HG02678 (cell line): ENCODE results near the gene AUNIP.

ENCODE experiments used
- ATAC-seq: cut with Tn5 transposase; IDR thresholded peaks from one replicate; pipeline ENCODE4 v1.9.1; 2021; ENCODE audit warnings: mild to moderate bottlenecking, moderate library complexity; ENCODE audit not compliant: unreplicated experiment

AUNIP gene

GRCh38 chr1:25832336-25833037, 26.8 kb downstream of the AUNIP start:
- ATAC-seq: no peak

GRCh38 chr1:25831569-25832196, 27.6 kb downstream of the AUNIP start:
- no peak for ATAC-seq

DNA sequence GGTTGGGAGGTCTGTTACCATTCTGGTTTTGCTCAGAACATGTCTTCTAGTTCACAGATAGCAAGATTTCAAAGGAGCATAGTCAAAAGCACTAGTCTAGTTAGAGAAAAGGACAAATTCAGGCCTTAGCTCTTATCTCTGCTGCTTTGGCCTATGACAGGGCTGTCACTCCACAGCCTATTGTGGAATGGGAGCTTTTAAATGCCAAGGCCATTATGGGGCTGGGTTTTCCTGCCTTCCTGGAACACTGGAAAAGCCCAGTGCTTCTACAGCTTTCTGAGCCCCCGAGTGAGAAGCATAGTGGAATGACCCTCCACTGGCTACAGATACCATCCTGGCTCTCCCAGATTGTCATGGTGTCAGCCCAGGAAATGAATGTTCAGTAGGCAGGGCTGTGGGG, 30.2 kb downstream of the AUNIP start:
- no peak for ATAC-seq

GRCh38 chr1:25828491-25828890, 30.8 kb downstream of the AUNIP start:
- ATAC-seq: no peak

DNA sequence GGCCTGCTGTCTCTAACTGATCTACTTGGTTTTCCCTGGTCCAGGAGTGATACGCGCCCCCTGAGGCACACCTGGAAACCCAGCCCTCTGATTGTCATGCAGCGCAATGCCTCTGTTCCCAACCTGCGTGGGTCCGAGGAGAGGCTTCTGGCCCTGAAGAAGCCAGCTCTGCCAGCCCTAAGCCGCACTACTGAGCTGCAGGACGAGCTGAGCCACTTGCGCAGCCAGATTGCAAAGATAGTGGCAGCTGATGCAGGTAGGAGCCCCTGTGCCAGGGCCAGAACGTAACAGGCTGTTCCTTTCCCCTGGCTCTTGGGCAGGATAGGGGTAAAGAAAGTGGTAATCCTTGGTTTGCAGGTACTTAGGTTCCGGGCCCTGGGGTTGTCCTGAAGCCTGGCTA, 32.7 kb downstream of the AUNIP start:
- ATAC-seq: no peak

DNA sequence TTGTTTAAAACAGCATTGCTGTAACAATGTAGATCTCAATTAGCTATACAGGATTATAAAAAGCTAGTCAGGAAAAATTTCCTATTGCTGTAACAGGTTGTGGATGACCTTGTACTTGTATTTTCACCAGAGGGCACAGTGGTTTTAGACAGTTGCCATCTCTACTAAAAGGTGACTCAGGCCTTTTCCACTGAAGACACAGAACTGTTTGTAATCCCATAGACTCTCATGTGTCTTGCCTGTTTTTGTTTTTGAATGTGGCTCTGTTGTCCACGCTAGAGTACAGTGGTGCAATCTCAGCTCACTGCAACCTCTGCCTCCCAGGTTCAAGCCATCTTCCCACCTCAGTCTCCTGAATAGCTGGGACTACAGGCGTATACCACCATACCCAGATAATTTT, 33.7 kb downstream of the AUNIP start:
- ATAC-seq: no peak

DNA sequence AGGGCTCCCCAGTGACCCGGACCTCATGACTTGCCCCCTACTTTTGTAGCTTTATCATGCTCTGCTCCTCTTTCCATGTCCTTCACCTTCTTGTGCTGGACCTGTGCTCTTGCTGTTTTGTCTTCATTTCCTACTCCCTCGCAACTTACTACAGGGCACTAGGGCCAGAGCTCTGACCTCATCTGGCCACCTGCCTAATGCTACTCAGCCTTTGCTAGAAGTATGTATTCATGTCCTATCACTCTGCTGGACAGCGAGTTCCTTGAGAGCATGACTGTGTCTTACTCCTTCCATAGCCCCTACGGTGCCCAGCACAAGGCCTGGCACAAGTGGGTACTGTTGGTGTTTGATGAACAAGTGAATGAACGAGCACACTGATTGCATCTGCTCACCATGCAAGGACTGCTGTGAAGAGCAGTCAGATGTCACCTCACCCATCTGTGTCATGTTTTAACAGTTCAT, 37.6 kb downstream of the AUNIP start:
- no peak for ATAC-seq

DNA sequence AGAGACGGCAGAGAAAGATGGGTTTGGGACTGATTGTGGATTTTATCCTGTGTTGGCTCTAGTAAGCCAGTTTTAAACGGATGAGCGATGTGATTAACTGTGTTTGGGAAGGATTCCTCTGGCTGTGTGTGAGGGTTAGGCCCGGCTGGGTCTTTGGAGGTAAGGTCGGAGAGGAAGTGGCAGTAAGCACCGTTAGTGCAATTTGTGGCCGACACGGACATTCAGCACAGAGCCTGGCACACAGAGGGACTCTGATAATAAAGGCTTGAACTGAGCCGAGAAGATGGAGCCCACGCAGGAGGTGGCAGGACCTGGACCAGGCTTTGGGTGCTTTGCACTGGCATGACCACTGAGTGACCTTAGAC, 38.2 kb downstream of the AUNIP start:
- ATAC-seq: no peak

- ATAC-seq: peak; percentile 44
Observed at GRCh38 chr1:25820247-25821111, 38.8 kb downstream of the AUNIP start.

DNA sequence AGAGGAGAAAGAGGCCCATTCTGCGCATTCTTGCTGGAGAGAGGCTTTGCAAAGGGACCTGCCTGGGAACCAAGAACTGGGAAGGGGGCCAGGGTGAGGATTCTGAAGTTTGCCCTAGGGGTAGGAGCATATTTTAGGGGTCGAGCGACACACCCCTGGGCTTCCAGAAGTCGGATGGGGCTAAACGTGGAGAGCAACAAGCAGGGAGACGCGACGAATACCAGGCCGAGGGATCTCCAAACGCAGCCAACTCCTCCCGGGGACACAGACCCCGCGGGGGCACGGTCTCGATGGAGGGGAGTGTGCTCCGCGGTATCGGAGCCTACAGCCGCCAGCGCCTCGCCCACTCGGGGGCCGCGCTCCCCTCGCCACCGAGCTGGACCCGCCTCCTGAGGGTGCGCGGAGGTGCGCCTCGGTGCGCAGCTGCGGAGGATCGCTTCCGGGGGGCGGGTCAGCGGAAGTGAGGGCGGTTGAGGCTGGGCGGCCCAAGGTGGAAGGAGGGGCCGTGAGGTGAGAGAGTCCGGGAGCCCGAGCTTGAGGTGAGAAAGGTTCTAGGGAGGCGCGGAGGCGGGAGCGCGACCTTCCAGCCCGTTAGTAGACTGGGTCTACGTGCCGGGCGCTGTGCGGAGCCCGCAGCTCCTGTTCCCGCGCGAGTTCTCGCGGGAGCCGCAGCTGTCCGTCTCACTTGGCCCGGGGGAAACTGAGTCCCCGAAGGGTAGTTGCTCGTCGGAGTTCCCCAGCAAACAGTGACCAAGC, 39.6 kb downstream of the AUNIP start, which contains the start of gene MTFR1L:
Gene MTFR1L (plus strand): TSS at position 464 of the 756 bp plus-strand sequence. CDS start 3,151 bp downstream, outside the sequence.
- peak; percentile 89 for ATAC-seq

DNA sequence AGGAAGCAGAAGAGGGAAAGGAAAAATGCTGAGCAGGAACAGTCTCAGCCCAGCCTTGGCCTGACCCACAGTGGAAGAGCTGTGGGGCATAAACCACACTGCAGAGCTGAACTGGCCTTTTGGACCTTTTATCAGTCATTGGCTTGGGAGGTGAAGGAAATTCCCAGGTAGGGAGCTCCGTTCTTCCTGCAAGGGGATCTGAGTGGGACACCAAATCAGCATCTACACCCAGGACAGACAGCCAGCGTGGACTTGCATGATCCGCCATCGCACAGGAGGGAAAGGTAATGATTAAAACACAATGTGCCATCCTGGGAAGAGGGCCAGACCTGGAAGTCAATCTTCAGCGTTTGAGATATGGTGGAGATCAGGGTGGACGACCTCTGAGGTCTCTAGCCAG, 40.7 kb downstream of the AUNIP start:
- no peak for ATAC-seq

- ATAC-seq: no peak
Observed at GRCh38 chr1:25817840-25818501, 41.3 kb downstream of the AUNIP start.

DNA sequence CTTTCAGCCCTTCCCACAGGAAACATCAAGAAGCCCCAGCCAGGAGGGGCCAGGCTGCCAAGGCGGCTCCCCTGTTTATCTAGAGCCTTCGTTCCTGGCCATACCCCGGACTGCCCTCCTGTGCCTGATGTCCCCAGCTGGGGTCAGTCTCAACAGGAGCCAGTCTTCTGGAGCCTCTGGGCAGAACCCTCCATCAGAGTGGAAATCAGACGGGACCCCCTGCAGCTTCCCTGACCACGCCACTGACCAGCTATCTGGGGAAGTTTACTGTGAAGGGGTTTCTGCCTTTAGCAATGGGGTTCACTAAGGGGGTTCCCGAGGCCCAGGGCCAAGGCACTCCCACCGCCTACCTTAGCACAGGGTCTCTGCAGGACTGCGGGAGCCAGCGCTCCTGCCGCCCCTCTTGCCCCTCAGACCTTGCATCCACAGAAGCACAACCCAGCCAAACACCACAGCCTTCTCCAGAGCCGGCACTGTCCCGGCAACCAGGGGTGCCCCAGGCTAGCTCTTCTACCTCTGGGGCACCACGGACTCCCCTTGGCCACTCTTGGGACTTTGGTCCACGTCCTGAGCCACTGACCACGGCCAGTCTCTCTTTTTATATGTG, 43.0 kb downstream of the AUNIP start:
- ATAC-seq: no peak

DNA sequence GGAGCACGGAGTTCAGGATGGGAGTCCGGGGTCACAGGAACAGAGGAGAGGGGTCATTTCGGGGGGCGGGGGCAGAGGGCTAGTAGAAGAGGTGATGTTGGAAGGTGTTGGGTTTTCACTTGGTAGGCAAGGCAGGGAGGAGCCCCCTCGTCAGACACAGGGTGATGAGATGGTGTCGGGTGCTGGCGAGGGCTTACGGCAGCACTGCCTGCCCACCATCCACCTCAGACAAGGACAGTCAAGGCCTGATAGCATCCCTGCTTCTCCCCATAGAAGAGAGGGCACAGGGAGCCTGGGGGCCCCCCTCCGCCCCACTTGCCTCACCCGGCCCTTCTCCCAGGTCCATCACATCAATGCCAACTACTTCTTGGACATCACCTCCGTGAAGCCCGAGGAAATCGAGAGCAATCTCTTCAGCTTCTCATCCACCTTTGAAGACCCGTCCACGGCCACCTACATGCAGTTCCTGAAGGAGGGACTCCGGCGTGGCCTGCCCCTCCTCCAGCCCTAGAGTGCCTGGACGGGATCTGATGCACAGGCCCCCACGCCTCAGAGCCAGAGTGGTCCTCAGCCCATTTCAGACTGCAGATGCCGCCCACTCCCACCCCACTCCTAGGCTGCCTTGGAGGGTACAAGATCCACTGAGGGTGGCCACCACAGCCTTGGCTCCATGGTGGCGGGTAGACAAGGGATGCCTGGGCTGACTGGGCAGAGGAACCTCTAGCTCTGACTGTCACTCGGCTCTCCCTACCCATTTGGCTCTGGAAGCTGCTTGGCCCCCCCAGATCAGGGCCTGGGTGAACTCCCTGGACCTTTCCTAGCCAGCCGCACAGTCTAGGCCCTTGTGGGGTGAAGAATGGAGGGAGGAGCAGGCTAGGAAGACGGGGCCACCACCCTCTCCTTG, 43.8 kb downstream of the AUNIP start:
- no peak for ATAC-seq

GRCh38 chr1:25814549-25815087, 44.6 kb downstream of the AUNIP start:
- no peak for ATAC-seq

- no peak for ATAC-seq
Observed at GRCh38 chr1:25813734-25814471, 45.4 kb downstream of the AUNIP start.

DNA sequence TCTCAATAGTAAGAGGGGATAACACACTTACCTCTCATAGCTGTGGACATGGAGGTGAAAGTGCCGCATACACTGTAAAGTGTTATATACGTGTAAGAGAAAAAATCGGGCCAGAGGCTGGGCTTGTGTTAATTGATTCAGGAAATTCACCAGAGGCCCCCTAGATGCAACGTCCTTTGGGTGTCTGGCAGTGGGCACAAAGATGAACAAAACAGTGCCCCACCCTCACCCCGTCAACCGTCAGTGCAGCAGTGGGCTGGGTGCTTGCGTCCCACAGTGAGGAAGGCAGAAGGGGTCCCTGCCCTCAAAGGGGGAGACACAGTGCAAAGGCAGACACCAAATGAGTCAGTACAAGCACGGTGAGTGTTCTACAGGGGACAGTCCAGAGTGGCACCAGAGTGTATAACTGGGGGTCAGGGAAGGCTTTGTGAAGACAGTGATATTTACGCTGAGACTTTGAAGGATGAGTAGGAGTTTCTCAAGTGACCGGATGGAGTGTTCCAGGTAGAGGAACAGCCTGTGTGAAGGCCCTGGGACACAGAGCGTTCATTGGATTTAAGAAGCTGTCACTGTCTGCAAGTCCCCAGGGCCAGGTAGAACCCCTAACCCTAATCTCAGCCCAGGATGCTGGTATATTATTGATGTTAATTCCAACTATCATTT, 46.1 kb downstream of the AUNIP start:
- ATAC-seq: no peak
